Mucosa of stomach (tissue), 1 donor: ENCODE results near the gene ENTPD6.
"Not testable (repeated sequence)": the region's sequence is repeated elsewhere in the genome, so short reads cannot be mapped to it uniquely, and the experiment has no call there.

ENCODE experiments used
- H3K27me3 ChIP-seq: one replicate; pipeline ENCODE4 v1.7.0; 2013; ENCODE audit warnings: mild to moderate bottlenecking, low read length; ENCODE audit not compliant: control insufficient read depth, insufficient read depth
- H3K36me3 ChIP-seq: one replicate; pipeline ENCODE4 v1.7.0; 2013; ENCODE audit warnings: low read length; ENCODE audit not compliant: control insufficient read depth, insufficient read depth
- H3K4me1 ChIP-seq: one replicate; pipeline ENCODE4 v1.7.0; 2013; ENCODE audit warnings: mild to moderate bottlenecking, low read length; ENCODE audit not compliant: control insufficient read depth, insufficient read depth
- H3K4me3 ChIP-seq: one replicate; pipeline ENCODE4 v1.7.0; 2013; ENCODE audit warnings: low read length
- H3K9ac ChIP-seq: one replicate; pipeline ENCODE4 v1.7.0; 2013; ENCODE audit warnings: mild to moderate bottlenecking, low read length, moderate library complexity
- H3K9me3 ChIP-seq: one replicate; pipeline ENCODE4 v1.7.0; 2013; ENCODE audit warnings: mild to moderate bottlenecking, low read length, moderate library complexity; ENCODE audit not compliant: control insufficient read depth
- donor health status: Pancreatic carcinoma.

The ENTPD6 gene

GRCh38 chr20:25195014-25195961 is at the start of gene ENTPD6:
Gene ENTPD6 (plus strand): TSS chr20:25195712. CDS start chr20:25206537, 10,825 bp downstream.
- Histone ChIP-seq H3K9ac (peak within 1 kb of the TSS; percentile 87), H3K9me3 (no peaks in the 10 kb centered on the region), H3K4me1 (peaks cover 17% of the 10 kb centered on the region), H3K4me3 (peak within 1 kb of the TSS; percentile 80), H3K36me3 (no peaks in the 10 kb centered on the region), H3K27me3 (no peaks in the 10 kb centered on the region)

- H3K27me3 ChIP-seq: peaks cover 30% of the 10 kb centered on the region
- H3K9ac ChIP-seq: no peak overlapping the region
- no peaks in the 10 kb centered on the region for H3K9me3 ChIP-seq
- H3K4me1 ChIP-seq: peaks cover 7% of the 10 kb centered on the region
- H3K4me3 ChIP-seq: no peak overlapping the region
- no peaks in the 10 kb centered on the region for H3K36me3 ChIP-seq
These were observed 48.5 kb upstream of the ENTPD6 start for GRCh38 chr20:25146976-25147375.

DNA sequence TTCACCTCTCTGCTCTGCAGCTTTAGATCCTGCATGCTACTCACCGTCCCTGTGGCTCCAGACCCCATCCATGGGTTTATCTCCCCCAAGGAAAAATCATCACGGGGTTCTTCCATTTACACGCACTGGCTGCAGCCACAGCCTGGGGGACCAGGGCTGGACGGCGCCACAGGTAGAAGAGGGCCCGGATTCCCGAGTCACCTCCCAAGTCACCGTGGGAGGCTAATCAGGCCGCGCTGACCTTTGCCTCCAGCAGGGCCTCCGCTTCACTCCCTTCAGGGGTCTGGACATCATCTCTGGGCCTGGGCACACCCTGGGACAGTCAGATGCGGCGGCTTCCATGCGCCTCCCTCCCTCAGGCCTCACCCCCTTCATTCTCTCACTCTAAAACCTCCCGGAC is 47.8 kb upstream of the ENTPD6 start:
- Histone ChIP-seq H3K27me3 (peaks cover 30% of the 10 kb centered on the region), H3K4me3 (no peak overlapping the region), H3K9me3 (no peaks in the 10 kb centered on the region), H3K9ac (no peak overlapping the region), H3K4me1 (peaks cover 7% of the 10 kb centered on the region), H3K36me3 (no peaks in the 10 kb centered on the region)

DNA sequence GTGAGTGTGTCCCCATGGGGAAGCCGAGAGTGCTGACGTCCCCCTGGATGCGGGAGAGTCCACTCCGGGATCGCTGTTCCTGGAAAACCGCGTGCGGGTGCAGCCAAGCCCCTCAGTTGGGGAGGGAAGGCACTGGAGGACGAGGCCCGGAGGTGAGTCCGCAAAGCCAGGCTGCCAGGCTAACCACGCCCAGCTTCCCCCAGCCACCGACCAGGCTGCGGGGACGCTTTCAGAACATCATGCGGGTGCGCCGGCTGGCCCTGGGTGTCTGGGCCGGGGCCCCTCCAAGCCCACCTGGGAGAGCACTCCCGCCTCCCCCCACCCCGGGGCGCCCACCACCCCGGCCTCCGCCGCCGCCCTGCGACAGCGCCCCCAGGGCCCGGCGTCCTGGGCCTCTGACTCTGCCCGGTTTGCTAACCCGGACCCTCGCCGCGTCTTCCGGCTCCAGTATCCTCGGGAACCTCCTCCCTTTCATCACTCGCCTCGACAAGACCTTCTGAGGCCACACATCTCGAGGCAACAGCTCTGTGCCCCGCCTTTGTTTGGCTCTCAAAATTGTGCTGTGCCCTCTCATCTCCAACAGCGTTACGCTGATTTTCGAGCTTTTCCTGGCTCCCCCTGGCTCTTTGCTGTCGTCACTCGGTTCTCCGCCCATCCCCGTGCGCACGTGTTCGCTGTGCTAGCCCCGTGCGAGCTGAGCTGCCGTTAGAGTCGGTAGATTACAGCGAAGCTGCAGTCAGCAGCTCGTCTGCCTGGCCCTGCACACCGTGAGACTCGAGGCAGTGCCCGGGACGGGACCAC is 47.1 kb upstream of the ENTPD6 start:
- Histone ChIP-seq H3K36me3 (no peaks in the 10 kb centered on the region), H3K4me1 (peaks cover 7% of the 10 kb centered on the region), H3K27me3 (peaks cover 30% of the 10 kb centered on the region), H3K4me3 (no peak overlapping the region), H3K9me3 (no peaks in the 10 kb centered on the region), H3K9ac (no peak overlapping the region)

DNA sequence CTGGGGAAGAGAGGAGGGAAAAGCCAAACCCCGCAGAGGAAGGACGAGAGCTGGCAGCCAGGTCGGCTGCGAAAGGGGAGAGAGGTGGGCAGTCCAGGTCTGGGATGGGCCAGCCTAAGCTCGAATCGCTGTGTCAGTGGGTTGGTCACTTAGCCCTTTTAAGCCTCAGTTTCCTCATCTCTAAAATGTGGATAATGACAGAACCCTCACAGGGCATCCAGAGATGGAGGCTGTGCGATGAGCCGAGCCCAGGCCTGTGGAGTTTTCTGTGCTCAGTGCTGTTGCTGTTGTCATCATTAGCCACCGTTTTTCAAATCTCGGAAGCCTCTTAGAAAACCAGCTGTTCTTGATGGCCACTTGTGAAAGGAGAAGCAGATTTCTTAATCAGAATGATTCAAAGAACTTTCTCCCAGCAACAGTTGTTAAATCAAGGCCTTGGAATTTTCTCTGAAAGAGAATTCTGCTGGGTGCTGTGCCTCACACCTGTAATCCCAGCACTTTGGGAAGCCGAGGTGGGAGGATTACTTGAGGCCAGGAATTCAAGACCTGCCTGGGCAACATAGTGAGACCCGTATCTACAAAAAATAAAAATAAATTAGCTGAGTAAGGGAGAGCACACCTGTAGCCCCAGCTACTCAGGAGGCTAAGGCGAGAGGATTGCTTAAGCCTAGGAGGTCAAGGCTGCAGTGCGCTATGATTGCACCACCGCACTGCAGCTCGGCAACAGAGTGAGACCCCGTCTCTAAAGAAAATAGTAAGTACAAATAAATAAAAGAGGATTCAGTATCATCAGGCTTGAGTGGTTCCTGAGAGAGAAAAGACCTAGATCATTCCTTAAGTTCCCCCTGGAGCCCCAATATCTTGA is 46.3 kb upstream of the ENTPD6 start:
- H3K27me3 ChIP-seq: peaks cover 30% of the 10 kb centered on the region
- no peaks in the 10 kb centered on the region for H3K36me3 ChIP-seq
- H3K9me3 ChIP-seq: no peaks in the 10 kb centered on the region
- peaks cover 7% of the 10 kb centered on the region for H3K4me1 ChIP-seq
- H3K9ac ChIP-seq: no peak overlapping the region
- H3K4me3 ChIP-seq: no peak overlapping the region

- H3K4me1 ChIP-seq: peaks cover 7% of the 10 kb centered on the region
- H3K4me3 ChIP-seq: no peak overlapping the region
- no peaks in the 10 kb centered on the region for H3K36me3 ChIP-seq
- H3K27me3 ChIP-seq: peaks cover 30% of the 10 kb centered on the region
- H3K9ac ChIP-seq: no peak overlapping the region
- no peaks in the 10 kb centered on the region for H3K9me3 ChIP-seq
These were observed 45.5 kb upstream of the ENTPD6 start for GRCh38 chr20:25150016-25150415.

DNA sequence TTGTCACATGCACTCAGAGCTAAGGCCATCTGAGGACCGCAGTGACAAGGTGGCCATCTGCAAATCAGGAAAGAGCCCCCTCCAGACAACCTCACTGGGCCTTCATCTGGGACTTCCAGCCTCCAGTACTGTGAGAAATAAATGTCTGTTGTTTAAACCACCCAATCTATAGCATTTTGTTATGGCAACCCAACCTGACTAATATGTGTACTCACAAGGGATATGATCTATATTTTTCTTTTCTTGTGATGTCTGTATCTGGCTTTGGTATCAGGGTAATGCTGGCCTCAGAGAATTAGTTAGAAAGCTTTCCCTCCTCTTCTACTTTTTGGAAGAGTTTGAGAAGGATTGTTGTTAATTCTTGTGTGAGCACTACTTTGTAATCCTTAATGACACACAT is 37.5 kb upstream of the ENTPD6 start:
- Histone ChIP-seq H3K9ac (no peak overlapping the region), H3K4me1 (no peaks in the 10 kb centered on the region), H3K27me3 (no peaks in the 10 kb centered on the region), H3K36me3 (no peaks in the 10 kb centered on the region), H3K4me3 (no peak overlapping the region), H3K9me3 (no peaks in the 10 kb centered on the region)

DNA sequence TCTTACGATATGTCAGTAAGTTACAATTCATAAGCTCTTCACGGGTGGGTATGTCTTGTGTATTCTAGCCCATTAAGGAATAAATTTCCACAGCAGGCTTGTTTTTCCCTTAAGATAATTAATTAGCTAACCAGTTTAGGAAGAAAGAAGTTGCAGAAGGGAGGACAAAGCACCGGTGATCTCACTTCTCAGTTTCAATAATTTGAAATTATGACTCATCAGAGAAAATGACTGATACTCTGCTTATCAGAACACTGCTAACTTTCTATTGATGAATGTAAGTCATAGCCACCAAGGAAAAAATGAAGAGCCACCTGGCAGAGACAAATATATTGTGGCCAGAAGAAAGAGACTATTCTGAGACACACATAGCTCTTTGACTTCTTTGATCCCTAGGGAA is 35.0 kb upstream of the ENTPD6 start:
- Histone ChIP-seq H3K27me3 (no peaks in the 10 kb centered on the region), H3K4me3 (no peak overlapping the region), H3K36me3 (no peaks in the 10 kb centered on the region), H3K9me3 (no peaks in the 10 kb centered on the region), H3K9ac (no peak overlapping the region), H3K4me1 (no peaks in the 10 kb centered on the region)

DNA sequence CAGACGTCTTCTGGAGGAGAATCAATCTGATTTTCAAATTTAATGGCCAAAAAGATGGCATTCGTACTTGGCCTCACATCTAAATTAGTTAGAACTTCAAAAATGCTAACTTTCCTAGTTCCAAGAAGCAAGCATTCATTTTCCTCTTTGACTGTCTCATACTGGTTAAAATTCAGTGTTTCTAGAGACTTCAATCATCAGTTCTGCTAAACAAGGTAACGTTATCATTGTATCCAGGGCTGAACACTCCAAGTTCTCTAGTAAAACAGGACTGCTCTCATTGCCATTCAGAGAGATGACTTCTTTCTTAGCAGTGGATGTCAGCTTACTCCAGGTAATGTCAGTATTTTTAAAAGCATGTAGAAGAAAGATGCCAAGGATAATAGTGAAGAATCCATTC is 34.6 kb upstream of the ENTPD6 start:
- H3K27me3 ChIP-seq: no peaks in the 10 kb centered on the region
- no peaks in the 10 kb centered on the region for H3K4me1 ChIP-seq
- H3K36me3 ChIP-seq: no peaks in the 10 kb centered on the region
- H3K9ac ChIP-seq: no peak overlapping the region
- no peaks in the 10 kb centered on the region for H3K9me3 ChIP-seq
- H3K4me3 ChIP-seq: no peak overlapping the region

DNA sequence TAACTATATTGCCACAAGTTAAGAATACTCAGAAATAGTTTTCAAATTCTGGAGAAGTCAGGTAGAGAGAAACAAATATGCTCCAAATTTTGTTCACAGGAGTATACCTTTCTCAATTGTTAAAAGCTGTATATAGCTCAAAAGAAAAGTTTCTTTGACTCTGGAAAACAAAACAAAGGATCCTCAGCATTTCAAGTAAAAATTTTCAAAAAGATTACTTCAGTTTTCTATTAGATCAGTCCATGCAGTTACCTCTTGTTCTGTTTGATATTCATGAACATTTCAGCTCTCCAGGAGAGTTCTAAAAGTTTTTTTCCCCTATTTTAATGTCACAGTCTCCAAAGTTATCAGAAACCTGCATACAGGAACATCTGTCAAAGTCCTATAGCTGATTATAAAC is 30.4 kb upstream of the ENTPD6 start:
- Histone ChIP-seq H3K9me3 (no peaks in the 10 kb centered on the region), H3K9ac (no peak overlapping the region), H3K4me1 (no peaks in the 10 kb centered on the region), H3K27me3 (no peaks in the 10 kb centered on the region), H3K36me3 (no peaks in the 10 kb centered on the region), H3K4me3 (no peak overlapping the region)

DNA sequence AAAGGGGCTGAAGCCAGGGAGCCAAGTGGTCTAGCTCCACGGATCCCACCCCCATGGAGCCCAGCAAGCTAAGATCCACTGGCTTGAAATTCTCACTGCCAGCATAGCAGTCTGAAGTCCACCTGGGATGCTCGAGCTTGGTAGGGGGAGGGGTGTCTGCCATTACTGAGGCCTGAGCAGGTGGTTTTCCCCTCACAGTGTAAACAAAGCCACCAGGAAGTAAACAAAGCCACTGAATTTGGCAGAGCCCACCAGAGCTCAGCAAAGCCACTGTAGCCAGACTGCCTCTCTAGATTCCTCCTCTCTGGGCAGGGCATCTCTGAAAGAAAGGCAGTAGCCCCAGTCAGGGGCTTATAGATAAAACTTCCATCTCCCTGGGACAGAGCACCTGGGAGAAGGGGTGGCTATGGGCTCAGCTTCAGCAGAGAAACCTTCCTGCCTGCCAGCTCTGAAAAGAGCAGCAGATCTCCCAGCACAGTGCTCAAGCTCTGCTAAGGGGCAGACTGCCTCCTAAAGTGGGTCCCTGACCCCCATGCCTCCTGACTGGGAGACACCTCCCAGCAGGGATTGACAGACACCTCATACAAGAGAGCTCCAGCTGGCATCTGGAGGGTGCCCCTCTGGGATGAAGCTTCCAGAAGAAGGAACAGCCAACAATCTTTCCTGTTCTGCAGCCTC is 29.3 kb upstream of the ENTPD6 start:
- H3K4me3 ChIP-seq, H3K36me3 ChIP-seq, H3K9me3 ChIP-seq, H3K9ac ChIP-seq, H3K27me3 ChIP-seq, H3K4me1 ChIP-seq: not testable (repeated sequence)
